ENCODE data around the gene PIK3CB. TPM values are rescaled to one million over a fixed set of nuclear protein-coding genes. Genes with fewer than 3 reads are reported as not detected.
A peak's percentile ranks its signal among the peaks of the same experiment; 100 is the strongest.

Gene PIK3CB
- total and polyA plus RNA-seq, 2 experiments from 2014 or later = 14.3 to 23.0 TPM

DNA sequence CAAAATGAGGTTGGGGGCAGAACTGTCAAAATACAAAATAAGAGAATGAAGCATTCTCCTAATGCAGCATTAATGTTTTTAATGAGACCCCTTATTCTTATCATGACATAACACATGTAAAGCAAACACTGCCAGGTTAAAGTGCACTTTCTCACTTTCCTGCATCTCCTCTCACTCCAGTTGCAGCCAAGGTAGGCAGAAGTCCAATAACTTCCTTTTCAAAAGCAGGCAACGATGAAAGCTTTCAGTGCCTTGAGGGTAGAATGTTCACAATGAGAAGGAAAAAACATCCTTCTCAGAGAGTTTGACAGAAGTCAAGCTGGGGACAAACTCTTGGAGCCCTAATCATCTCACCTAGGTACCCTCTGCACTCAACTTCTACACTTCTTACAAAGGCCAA lies 166.6 kb downstream of the PIK3CB start:
- no peak for TF ChIP-seq EZH2phosphoT487 (IDR thresholded peaks at IDR 0.05; ENCODE audit: low read depth, severe bottlenecking, unreplicated experiment)
- TF ChIP-seq, protein P1, sequence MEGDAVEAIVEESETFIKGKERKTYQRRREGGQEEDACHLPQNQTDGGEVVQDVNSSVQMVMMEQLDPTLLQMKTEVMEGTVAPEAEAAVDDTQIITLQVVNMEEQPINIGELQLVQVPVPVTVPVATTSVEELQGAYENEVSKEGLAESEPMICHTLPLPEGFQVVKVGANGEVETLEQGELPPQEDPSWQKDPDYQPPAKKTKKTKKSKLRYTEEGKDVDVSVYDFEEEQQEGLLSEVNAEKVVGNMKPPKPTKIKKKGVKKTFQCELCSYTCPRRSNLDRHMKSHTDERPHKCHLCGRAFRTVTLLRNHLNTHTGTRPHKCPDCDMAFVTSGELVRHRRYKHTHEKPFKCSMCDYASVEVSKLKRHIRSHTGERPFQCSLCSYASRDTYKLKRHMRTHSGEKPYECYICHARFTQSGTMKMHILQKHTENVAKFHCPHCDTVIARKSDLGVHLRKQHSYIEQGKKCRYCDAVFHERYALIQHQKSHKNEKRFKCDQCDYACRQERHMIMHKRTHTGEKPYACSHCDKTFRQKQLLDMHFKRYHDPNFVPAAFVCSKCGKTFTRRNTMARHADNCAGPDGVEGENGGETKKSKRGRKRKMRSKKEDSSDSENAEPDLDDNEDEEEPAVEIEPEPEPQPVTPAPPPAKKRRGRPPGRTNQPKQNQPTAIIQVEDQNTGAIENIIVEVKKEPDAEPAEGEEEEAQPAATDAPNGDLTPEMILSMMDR (IDR thresholded peaks at IDR 0.05; ENCODE audit: poor library complexity) = no peak
- TF ChIP-seq EZH2 (IDR thresholded peaks at IDR 0.05; ENCODE audit: borderline replicate concordance) = no peak

DNA sequence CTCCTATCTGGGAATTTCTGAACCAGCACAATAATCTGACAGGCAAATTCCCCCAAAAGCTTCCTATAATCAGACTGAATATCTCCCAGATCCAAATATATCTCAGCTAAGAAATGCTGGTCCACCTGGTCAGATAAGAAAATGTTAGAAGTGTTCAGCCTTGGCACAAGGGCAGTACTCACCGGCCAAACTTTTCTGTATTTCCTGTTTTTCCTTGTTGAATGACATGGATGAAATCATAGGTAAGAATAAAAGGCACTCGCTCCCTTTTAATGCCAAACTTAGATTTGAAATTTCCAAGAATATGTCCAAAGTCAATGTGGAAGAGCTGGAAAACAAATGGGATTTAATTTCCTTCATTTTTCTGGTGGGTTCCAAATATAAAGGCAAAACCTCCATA lies 177.2 kb downstream of the PIK3CB start:
- 95% methylated on average over 2 of the region's 2 CpGs for WGBS (ENCODE audit: low lambda C conversion rate, missing lambda C conversion rate)

More for the DNA sequence above, 166.6 kb downstream of the PIK3CB start:
- no peak overlapping the region for H3K4me2 ChIP-seq
- H3K9me3 ChIP-seq (ENCODE audit: low read depth) = no peaks in the 10 kb centered on the region
- no peak overlapping the region for H2AFZ ChIP-seq
- H3K79me2 ChIP-seq = no peaks in the 10 kb centered on the region
- no peak overlapping the region for H3K4me3 ChIP-seq
- no peaks in the 10 kb centered on the region for H3K27me3 ChIP-seq
- no peaks in the 10 kb centered on the region for H3K36me3 ChIP-seq (replicated peaks; ENCODE audit: insufficient read depth, low read depth)
- peaks cover 27% of the 10 kb centered on the region for H3K4me1 ChIP-seq (ENCODE audit: insufficient read depth)
- no peak for DNase-seq (ENCODE audit: low spot score)
- no peaks in the 10 kb centered on the region for H3K9me2 ChIP-seq (replicated peaks; ENCODE audit: insufficient read depth)
- 35% methylated on average over 1 of the region's 1 CpG for WGBS (ENCODE audit: low lambda C conversion rate, missing lambda C conversion rate)
- H4K20me1 ChIP-seq (ENCODE audit: insufficient read depth, poor library complexity, severe bottlenecking) = no peaks in the 10 kb centered on the region
- peak overlapping the region; percentile 15 for H3K27ac ChIP-seq

DNA sequence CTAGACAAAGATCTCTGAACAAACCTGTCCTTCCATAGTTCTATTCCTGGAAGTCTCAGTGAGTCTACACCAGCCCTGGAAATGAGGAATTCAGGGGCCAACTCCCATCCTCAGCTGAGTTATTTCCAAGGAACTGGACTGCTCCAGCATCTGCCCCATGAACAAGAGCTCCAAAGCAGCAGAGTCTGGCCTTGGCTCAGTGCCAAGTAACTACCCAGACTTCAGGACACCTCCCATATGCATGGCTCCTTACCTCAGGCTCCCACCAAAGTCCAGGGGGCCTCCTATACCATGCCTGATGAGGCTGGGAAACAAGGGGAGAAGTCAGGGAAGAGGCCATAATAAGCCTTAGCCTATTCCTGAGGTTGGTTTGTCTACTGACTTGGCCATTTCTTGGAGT lies 181.2 kb downstream of the PIK3CB start:
- Histone ChIP-seq H3K9me2 (replicated peaks; ENCODE audit: insufficient read depth) (no peaks in the 10 kb centered on the region), H2AFZ (no peak overlapping the region), H3K4me1 (ENCODE audit: insufficient read depth) (no peaks in the 10 kb centered on the region), H3K4me2 (no peak overlapping the region), H3K9me3 (ENCODE audit: low read depth) (no peaks in the 10 kb centered on the region), H3K36me3 (replicated peaks; ENCODE audit: insufficient read depth, low read depth) (no peaks in the 10 kb centered on the region), H3K27me3 (no peaks in the 10 kb centered on the region), H3K27ac (no peak overlapping the region), H3K79me2 (no peaks in the 10 kb centered on the region), H3K4me3 (no peak overlapping the region), H4K20me1 (ENCODE audit: insufficient read depth, poor library complexity, severe bottlenecking) (no peaks in the 10 kb centered on the region)
- TF ChIP-seq, protein P1 (IDR thresholded peaks at IDR 0.05; ENCODE audit: poor library complexity) = no peak
- DNase-seq (ENCODE audit: low spot score) = no peak

More for the DNA sequence above, 177.2 kb downstream of the PIK3CB start:
- no peak overlapping the region for H3K4me2 ChIP-seq
- H4K20me1 ChIP-seq (ENCODE audit: insufficient read depth, poor library complexity, severe bottlenecking) = no peaks in the 10 kb centered on the region
- no peaks in the 10 kb centered on the region for H3K36me3 ChIP-seq (replicated peaks; ENCODE audit: insufficient read depth, low read depth)
- H2AFZ ChIP-seq = no peak overlapping the region
- TF ChIP-seq, protein P1 (IDR thresholded peaks at IDR 0.05; ENCODE audit: poor library complexity) = no peak
- TF ChIP-seq EZH2phosphoT487 (IDR thresholded peaks at IDR 0.05; ENCODE audit: low read depth, severe bottlenecking, unreplicated experiment) (no peak), EZH2 (IDR thresholded peaks at IDR 0.05; ENCODE audit: borderline replicate concordance) (no peak)
- H3K9me3 ChIP-seq (ENCODE audit: low read depth) = no peaks in the 10 kb centered on the region
- no peaks in the 10 kb centered on the region for H3K79me2 ChIP-seq
- H3K4me3 ChIP-seq = no peak overlapping the region
- H3K9me2 ChIP-seq (replicated peaks; ENCODE audit: insufficient read depth) = no peaks in the 10 kb centered on the region
- no peak overlapping the region for H3K27ac ChIP-seq
- no peaks in the 10 kb centered on the region for H3K4me1 ChIP-seq (ENCODE audit: insufficient read depth)
- no peaks in the 10 kb centered on the region for H3K27me3 ChIP-seq
- no peak for DNase-seq (ENCODE audit: low spot score)

DNA sequence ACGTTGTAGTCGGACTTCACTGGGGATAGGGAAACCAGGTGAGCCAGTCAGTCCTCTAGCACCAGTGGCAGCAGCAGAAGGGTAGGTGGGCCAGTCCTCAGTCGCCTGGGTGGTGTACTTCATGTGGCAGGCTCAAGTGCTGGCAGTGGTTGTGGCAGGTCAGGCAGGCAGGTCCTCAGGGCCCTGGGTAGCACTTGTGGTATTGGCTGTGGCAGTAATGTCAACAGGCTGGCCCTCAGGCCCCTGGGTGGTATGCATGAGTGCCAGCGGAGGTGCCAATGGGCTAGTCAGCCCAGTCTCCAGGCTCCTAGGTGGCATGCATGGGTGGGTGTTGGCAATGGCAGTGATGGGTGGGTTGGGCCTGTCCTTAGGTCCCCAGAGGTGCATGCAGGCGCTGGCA lies 185.6 kb downstream of the PIK3CB start:
- H4K20me1 ChIP-seq (ENCODE audit: insufficient read depth, poor library complexity, severe bottlenecking) = no peaks in the 10 kb centered on the region
- no peak for DNase-seq (ENCODE audit: low spot score)
- no peak overlapping the region for H3K4me2 ChIP-seq
- no peaks in the 10 kb centered on the region for H3K36me3 ChIP-seq (replicated peaks; ENCODE audit: insufficient read depth, low read depth)
- H3K4me3 ChIP-seq = no peak overlapping the region
- no peak overlapping the region for H2AFZ ChIP-seq
- H3K27me3 ChIP-seq = no peaks in the 10 kb centered on the region
- no peaks in the 10 kb centered on the region for H3K9me2 ChIP-seq (replicated peaks; ENCODE audit: insufficient read depth)
- H3K9me3 ChIP-seq (ENCODE audit: low read depth) = peaks cover 15% of the 10 kb centered on the region
- H3K4me1 ChIP-seq (ENCODE audit: insufficient read depth) = no peaks in the 10 kb centered on the region
- TF ChIP-seq, protein P1 (IDR thresholded peaks at IDR 0.05; ENCODE audit: poor library complexity) = no peak
- TF ChIP-seq EZH2 (IDR thresholded peaks at IDR 0.05; ENCODE audit: borderline replicate concordance) (no peak), EZH2phosphoT487 (IDR thresholded peaks at IDR 0.05; ENCODE audit: low read depth, severe bottlenecking, unreplicated experiment) (no peak)
- no peak overlapping the region for H3K27ac ChIP-seq
- H3K79me2 ChIP-seq = no peaks in the 10 kb centered on the region
- WGBS (ENCODE audit: low lambda C conversion rate, missing lambda C conversion rate) = over 99% methylated on average over 5 of the region's 5 CpGs

Measured in hepatocyte (in vitro differentiated cells).